Measurements from ENCODE around the gene RPS2. TPM values are rescaled to one million over a fixed set of nuclear protein-coding genes. Genes with fewer than 3 reads are reported as not detected.

Gene RPS2
- total RNA-seq, 2 donors from 2014 or later: 702 to 834 TPM

DNA sequence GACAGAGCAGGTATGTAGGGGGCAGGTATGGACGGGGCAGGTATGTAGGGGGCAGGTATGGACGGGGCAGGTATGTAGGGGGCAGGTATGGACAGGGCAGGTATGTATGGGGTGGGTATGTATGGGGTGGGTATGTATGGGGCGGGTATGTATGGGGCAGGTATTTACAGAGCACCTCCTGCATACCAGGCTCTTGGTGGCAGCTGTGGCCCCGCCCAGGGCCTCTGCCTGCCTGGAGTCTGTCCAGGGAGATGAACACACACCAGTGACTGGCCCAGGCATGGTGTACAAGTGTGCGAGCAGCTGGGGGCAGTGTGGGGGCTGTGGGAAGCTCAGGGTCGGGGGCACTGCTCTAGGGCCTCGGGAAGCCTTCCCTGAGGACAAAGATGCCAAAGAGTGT, 14.6 kb downstream of the RPS2 start:
- no peak overlapping the region for H3K27ac ChIP-seq
- no peaks in the 10 kb centered on the region for H3K36me3 ChIP-seq
- DNase-seq (ENCODE audit: low spot score) (no peak), ATAC-seq (ENCODE audit: insufficient number of reproducible peaks, low FRiP score, low read depth) (no peak)
- TF ChIP-seq, protein P1, sequence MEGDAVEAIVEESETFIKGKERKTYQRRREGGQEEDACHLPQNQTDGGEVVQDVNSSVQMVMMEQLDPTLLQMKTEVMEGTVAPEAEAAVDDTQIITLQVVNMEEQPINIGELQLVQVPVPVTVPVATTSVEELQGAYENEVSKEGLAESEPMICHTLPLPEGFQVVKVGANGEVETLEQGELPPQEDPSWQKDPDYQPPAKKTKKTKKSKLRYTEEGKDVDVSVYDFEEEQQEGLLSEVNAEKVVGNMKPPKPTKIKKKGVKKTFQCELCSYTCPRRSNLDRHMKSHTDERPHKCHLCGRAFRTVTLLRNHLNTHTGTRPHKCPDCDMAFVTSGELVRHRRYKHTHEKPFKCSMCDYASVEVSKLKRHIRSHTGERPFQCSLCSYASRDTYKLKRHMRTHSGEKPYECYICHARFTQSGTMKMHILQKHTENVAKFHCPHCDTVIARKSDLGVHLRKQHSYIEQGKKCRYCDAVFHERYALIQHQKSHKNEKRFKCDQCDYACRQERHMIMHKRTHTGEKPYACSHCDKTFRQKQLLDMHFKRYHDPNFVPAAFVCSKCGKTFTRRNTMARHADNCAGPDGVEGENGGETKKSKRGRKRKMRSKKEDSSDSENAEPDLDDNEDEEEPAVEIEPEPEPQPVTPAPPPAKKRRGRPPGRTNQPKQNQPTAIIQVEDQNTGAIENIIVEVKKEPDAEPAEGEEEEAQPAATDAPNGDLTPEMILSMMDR (IDR thresholded peaks at IDR 0.05): no peak
- no peaks in the 10 kb centered on the region for H3K27me3 ChIP-seq (replicated peaks; ENCODE audit: insufficient read depth)
- no peaks in the 10 kb centered on the region for H3K4me1 ChIP-seq (ENCODE audit: control insufficient read depth in 1 of 2, low read depth in 2 of 2)
- no peaks in the 10 kb centered on the region for H3K9me3 ChIP-seq
- no peak overlapping the region for H3K4me3 ChIP-seq

DNA sequence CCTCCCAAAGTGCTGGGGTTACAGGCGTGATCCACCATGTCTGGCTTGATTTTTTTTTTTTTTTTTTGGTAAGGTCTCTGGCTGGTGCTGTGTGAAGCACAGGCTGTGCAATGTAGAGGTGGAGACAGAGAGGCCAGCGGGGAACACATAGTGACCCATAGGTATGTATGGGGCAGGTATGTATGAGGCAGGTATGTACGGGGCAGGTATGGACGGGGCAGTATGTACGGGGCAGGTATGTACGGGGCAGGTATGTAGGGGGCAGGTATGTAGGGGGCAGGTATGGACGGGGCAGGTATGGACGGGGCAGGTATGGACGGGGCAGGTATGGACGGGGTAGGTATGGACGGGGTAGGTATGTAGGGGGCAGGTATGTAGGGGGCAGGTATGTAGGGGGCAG, 15.1 kb downstream of the RPS2 start:
- H3K27ac ChIP-seq: no peak overlapping the region
- H3K27me3 ChIP-seq (replicated peaks; ENCODE audit: insufficient read depth): no peaks in the 10 kb centered on the region
- H3K36me3 ChIP-seq: no peaks in the 10 kb centered on the region
- ATAC-seq (ENCODE audit: insufficient number of reproducible peaks, low FRiP score, low read depth): no peak
- no peak overlapping the region for H3K4me3 ChIP-seq
- H3K4me1 ChIP-seq (ENCODE audit: control insufficient read depth in 1 of 2, low read depth in 2 of 2): no peaks in the 10 kb centered on the region
- DNase-seq (ENCODE audit: low spot score): no peak
- TF ChIP-seq, protein P1 (IDR thresholded peaks at IDR 0.05): no peak
- H3K9me3 ChIP-seq: no peaks in the 10 kb centered on the region

- no peak overlapping the region for H3K27ac ChIP-seq
- TF ChIP-seq, protein P1 (IDR thresholded peaks at IDR 0.05): no peak
Measured at GRCh38 chr16:1947369-1947670, 17.3 kb downstream of the RPS2 start.

DNA sequence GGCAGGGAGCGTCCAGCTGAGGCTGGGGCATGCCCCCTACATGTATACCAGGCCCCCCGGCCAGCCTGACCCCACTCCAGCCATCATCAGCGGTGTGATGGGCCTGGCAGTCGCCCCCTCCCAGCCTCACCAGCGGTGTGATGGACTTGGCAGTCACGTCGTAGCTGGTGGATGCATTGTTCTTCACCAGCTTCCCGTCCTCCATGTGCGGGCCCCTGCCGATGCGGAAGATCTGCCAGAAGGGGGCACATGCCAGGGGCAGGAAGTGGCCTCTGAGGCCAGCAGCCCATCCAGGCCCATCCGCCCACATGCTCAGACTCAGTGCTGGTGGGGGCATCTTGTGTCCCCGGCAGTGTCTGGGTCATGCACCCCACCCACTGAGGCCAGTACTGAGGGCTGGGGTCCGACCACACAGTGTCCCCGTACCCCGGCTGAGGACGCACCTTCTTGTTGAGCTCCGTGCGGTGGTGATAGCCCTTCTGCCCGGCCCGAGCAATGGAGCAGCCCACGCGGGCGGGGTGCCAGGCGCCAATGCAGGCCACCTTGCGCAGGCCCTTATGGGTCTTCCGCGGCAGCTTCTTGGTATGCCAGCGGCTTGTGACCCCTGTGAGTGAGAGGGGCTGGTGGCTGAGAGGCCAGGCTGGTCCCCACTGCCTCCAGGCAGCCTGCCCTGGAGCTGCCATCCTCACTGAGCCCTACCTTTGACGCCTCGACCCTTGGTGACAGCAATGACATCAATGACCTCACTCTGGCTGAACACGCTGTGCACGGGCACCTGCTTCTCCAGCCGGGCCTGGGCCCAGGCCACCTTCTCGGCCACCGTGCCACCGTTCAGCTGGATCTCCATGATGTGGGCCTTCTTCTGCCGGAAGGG, 17.9 kb downstream of the RPS2 start:
- DNase-seq (ENCODE audit: low spot score) (no peak), ATAC-seq (ENCODE audit: insufficient number of reproducible peaks, low FRiP score, low read depth) (no peak)
- no peaks in the 10 kb centered on the region for H3K9me3 ChIP-seq
- TF ChIP-seq, protein P1 (IDR thresholded peaks at IDR 0.05): no peak
- no peak overlapping the region for H3K27ac ChIP-seq
- no peaks in the 10 kb centered on the region for H3K36me3 ChIP-seq
- H3K4me1 ChIP-seq (ENCODE audit: control insufficient read depth in 1 of 2, low read depth in 2 of 2): peaks cover 3 to 8% of the 10 kb centered on the region in 2 donors
- H3K27me3 ChIP-seq (replicated peaks; ENCODE audit: insufficient read depth): no peaks in the 10 kb centered on the region
- no peak overlapping the region for H3K4me3 ChIP-seq

More at GRCh38 chr16:1947369-1947670, 17.3 kb downstream of the RPS2 start:
- H3K9me3 ChIP-seq: no peaks in the 10 kb centered on the region
- no peak for ATAC-seq (ENCODE audit: insufficient number of reproducible peaks, low FRiP score, low read depth)
- H3K36me3 ChIP-seq: no peaks in the 10 kb centered on the region
- H3K27me3 ChIP-seq (replicated peaks; ENCODE audit: insufficient read depth): no peaks in the 10 kb centered on the region
- H3K4me3 ChIP-seq: no peak overlapping the region
- no peak for DNase-seq (ENCODE audit: low spot score)
- peaks cover 0 to 2% of the 10 kb centered on the region in 2 donors for H3K4me1 ChIP-seq (ENCODE audit: control insufficient read depth in 1 of 2, low read depth in 2 of 2)

GRCh38 chr16:1945559-1946391, 18.9 kb downstream of the RPS2 start:
- H3K9me3 ChIP-seq: no peaks in the 10 kb centered on the region
- no peaks in the 10 kb centered on the region for H3K27me3 ChIP-seq (replicated peaks; ENCODE audit: insufficient read depth)
- H3K4me1 ChIP-seq (ENCODE audit: control insufficient read depth in 1 of 2, low read depth in 2 of 2): peaks cover 3 to 13% of the 10 kb centered on the region in 2 donors
- no peak for DNase-seq (ENCODE audit: low spot score)
- H3K27ac ChIP-seq: no peak overlapping the region
- peaks cover 2% of the 10 kb centered on the region for H3K36me3 ChIP-seq
- no peak for ATAC-seq (ENCODE audit: insufficient number of reproducible peaks, low FRiP score, low read depth)
- TF ChIP-seq, protein P1 (IDR thresholded peaks at IDR 0.05): no peak
- no peak overlapping the region for H3K4me3 ChIP-seq

Data from thoracic aorta (tissue), 2 donors.